ENCODE results near the gene DLGAP5. TPM values are rescaled to one million over a fixed set of nuclear protein-coding genes. Genes with fewer than 3 reads are reported as not detected.

The DLGAP5 gene
- total RNA-seq, 1 experiment from 2014 or later = 101 TPM

- peak; percentile 72 for DNase-seq (ENCODE audit: low read depth)
Observed at GRCh38 chr14:55129428-55130195, 61.8 kb downstream of the DLGAP5 start.

- peak; percentile 70 for DNase-seq (ENCODE audit: low read depth)
Observed at GRCh38 chr14:55129086-55129427, 62.3 kb downstream of the DLGAP5 start, which contains the start of gene LGALS3. LGALS3 (plus strand) TSS chr14:55129252; CDS start chr14:55137374, 8,122 bp downstream.

GRCh38 chr14:55128386-55129085, 62.8 kb downstream of the DLGAP5 start:
- DNase-seq (ENCODE audit: low read depth) = no peak

DNA sequence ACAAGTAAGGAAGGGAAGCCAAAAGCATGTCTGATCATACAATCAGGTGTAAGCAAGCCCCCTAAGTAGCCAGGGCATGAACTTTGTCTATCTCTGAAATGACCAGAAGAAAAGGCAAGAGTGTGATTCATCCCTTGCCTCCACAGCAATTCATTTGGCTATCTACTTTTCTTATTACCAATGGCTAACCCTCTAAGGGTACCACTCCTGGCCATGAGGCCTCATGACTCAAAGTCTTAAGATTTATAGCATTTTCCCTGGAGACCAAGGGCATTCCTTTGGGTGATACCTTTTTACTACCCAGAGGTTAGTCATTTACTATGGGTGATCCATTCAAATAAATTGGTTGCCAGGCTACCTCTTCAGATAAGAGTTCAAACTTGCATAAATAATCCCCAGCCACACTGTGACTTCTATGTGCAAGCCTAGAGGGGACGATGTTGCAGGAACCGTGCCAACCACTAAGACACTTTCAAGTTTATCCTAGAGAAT, 63.9 kb downstream of the DLGAP5 start:
- peak; percentile 98 for DNase-seq (ENCODE audit: low read depth)

GRCh38 chr14:55126932-55127459, 64.4 kb downstream of the DLGAP5 start:
- DNase-seq (ENCODE audit: low read depth) = no peak

GRCh38 chr14:55126034-55126433, 65.4 kb downstream of the DLGAP5 start:
- no peak for DNase-seq (ENCODE audit: low read depth)

DNA sequence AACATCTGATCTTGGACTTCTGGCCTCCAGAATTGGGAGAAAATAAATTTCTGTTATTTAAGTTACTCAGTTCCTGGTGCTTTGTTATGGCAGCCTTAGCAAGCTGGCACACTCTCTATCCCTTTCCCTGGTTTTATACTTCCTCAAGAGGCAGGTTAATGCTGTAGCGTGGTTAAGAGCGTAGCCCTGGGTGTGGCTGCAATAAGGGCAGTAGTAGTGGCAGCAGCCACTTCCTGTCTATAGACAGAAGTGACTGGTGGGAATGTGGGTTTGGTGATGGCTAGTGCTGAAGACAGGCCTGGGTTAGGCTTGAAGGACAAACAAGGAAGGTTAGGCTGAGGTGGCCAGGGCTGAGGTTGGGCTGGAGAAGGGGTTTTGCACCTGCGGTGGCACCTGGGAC, 66.0 kb downstream of the DLGAP5 start:
- DNase-seq (ENCODE audit: low read depth) = peak; percentile 38

DNA sequence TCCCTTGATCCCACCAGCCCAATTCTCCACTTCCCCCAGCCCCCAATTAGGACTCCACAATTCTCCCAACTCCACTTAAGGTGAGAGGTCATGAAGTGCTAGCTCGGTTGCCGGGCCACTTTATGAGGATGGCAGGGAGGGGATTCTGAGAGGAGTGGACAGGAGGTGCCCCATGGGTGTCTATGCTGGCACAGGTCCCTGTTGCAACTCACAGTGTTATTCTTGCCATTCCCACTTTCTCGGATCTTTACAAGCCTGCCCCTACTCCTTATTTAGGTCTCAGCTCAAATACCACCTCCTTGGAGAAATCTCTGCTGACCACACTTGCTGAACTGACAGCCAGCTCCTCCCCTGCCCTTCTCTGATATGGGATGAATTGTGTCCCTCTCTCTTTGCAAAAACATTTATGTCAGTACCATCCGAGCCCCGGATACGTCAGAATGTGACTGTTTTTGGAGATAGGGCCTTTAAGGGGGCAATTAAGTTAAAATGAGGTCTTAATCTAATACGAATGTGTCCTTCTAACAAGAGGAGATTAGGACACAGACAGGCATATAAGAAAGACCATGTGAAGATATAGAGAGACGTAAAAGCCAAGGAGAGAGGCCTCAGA, 66.5 kb downstream of the DLGAP5 start:
- DNase-seq (ENCODE audit: low read depth) = no peak

DNA sequence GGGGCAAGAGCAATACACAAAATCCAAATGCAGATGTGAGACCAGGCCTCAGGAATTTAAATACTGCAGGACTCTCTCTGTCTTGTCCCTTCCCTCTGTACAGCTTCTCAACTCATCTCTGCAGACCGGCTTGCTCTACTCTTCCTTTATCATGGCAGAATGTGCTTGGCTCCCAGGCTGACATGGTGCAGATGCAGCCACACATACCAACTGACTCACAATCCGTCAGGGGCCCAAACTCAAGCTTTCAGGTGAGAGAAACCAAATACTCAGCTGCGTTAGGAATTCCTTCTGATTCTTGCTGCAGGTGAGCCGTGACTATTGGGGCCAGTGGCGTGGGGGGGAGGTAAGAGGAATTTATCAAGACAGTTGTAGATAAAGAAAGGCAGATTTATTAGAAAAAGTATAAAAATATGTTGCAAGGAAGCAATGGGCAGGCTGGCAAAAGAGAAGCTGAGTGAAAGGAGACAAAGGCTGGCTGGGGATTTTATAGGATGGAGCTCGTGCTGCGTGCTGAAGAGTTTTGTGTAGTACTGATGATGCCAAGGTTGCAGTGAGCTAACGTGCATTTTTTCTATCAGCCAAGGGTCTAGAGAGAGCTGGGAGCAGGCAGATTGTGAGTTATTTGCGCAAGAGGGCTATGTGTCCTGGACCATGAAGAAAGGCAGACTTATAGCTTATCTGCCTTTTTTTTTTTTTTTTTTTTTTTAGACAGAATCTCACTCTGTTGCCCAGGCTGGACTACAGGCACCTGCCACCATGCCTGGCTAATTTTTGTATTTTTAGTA, 67.3 kb downstream of the DLGAP5 start:
- no peak for DNase-seq (ENCODE audit: low read depth)

DNA sequence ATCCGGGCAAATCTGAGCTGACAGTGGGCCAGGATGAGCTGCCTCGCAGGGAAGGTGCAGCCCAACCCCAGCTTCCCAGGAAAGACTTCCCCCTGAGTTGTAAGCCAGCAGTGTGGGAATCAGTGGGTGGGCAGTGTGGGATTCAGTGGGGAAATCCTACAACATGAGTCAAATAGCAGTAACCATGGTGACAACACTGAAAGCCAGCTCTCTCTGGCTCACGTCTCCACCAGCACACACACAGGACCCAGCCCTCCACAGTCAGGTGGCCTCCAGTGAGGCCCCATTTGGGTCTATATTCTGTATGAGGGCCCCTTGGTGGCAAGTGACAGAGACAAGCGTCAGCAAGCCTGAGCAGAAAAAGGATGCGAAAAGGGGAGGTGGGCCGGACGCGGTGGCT, 68.3 kb downstream of the DLGAP5 start:
- peak; percentile 87 for DNase-seq (ENCODE audit: low read depth)

DNA sequence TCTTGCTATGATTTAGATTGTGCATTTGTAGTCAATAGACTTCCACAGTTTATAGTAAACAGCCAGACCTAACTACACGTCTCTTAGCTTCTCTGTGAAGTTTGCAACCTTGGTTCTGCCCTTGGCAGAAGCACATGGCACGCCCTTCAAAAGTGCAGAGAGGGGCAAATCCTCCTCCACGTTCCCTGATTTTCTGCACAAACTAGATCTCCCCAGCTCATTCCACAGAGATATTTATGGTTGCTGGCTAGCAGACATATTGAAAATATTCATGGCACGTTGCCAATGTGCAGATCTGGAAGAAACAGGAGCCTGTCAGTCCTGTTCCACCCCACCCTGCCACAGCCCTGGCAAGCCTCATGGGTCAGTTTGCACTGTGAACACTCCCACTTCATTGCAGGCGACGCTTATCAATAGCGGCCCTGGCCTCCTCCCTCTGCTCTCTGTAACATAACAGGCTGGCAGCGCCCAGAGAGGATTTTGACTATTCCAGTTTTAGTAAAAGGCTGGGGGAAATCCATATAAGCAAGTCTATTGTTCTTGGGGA, 68.9 kb downstream of the DLGAP5 start:
- no peak for DNase-seq (ENCODE audit: low read depth)

- DNase-seq (ENCODE audit: low read depth) = no peak
Observed at GRCh38 chr14:55121628-55122439, 69.6 kb downstream of the DLGAP5 start.

DNA sequence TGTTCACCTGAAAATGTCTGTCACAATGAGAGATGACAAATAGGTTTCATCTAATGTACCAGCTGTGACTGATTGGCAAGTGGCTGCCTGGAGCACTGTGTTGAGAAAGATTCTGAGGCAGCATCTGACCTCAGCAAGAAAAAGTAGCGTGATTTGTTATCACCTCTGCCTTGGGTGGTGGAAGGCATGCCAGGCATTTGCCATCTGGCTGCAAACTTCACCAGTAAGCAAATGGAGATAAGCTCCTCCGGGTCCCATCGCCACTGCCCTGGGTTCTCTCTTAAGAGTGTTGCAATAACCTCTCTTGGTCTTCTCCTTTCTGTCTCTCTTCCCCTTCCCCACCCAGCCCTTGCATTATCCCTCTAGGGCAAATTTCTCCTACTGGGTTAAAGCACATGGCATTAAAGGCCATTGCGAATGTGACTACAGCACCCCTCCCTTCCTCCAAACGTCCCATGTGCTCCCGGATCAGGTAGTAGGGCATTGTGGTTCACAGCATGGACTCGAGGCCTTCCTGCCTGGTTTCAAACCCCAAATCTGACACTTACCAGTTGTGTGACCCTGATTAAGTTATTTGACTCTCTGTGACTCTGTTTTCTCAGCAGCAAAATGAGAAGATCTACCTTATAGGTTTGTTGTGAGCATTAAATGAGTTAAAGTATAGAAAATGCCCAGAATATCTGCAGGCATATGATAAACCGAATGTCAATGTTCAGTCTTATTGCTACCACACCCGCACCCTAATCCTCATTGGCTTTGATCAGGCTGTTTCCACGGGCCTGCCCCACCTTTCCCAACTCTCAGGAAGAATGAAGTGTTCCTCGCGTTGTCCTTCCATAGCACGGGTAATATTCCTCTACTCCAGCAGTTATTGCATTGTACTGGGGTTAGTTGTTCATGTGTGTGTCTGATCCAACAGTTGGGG, 70.6 kb downstream of the DLGAP5 start:
- no peak for DNase-seq (ENCODE audit: low read depth)

DNA sequence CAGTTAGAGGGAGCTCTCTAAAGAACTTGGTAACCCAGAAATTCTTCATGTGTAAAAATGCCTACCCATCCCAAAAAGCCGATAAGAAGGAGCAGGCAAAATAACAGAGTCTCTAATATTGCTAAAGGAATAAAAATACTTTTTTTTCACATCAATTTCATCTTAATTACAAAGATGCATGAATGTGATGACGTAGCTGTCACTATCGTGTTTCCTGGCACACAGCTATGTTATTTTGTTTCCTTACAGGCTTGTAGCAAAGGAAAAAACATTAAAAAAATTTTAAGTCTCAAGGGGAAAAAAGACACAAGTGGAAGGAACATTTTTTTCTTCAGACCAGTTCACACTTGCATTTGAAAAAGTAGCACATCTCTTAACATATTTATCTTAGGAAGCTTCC, 72.6 kb downstream of the DLGAP5 start:
- DNase-seq (ENCODE audit: low read depth) = no peak

DNA sequence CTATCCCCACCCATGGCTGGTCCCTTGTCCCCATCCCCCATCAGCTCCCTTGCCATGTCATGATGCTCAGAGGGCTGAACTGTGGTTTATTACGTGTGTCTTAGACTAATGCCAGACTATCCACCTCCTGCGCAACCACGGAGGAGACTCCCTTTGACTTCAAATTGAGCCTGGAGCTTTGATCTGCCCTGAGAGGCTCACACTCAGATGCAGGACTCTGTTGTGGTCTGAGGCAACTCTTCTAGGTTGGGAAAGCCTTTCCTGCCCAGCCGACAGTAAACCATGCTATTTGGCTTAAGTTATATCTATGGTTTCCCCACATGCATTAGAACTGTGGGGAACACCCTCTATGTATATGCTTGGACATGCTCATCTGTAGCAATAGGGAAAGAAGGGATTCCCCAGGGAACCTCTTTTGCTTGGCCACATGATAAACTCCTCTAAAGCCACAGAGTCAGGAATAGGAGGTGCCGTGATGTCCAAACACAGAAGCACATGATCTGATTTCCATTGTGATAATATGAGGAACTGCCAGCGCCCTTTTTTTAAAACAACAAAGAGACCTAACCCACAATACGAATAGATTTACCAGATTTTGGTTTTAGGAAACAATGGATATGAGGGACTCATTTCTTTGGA, 73.5 kb downstream of the DLGAP5 start:
- no peak for DNase-seq (ENCODE audit: low read depth)

DNA sequence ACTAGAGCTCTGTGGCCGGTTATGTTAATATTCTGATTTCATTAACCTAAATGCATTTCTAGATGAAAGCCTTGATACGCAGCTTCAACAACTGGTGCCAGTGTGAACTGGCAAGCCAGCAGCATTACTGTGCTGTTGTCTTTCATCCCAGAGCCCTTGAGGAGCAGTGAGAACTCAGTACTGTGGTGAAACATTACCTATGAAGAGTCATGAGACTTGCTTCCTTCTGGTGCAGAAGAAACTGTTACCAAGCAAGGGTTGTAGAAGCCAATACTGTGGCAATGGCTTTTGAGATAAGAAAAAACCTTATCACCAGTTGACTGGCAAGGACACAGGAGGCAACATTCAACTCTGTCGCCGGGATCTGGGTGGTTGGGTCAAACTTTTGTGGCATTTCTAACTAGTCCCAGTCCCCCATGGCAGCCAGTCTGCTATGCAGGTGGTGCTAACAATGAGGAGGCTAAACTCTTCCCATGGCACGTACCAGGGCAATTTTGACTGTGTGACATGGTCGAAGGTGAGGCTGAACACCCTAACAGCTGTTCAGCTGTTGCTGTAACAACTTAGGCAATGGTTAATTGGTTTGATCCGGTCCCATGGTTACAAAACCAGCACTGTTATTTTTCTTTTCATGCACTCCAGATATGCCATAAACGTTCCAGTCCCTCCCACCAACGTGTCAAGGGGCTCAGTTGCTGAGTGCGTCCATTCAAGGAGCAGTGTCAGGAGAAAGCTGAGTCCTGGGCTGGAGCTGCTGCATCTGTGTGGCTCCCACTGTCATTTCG, 74.9 kb downstream of the DLGAP5 start:
- no peak for DNase-seq (ENCODE audit: low read depth)

- no peak for DNase-seq (ENCODE audit: low read depth)
Observed at GRCh38 chr14:55115861-55116245, 75.5 kb downstream of the DLGAP5 start.

- DNase-seq (ENCODE audit: low read depth) = no peak
Observed at GRCh38 chr14:55115460-55115859, 75.9 kb downstream of the DLGAP5 start.

Measured in M059J (cell line).